GM12878 (cell line): ENCODE measurements around the gene CACNA1D. TPM values are rescaled to one million over a fixed set of nuclear protein-coding genes. Genes with fewer than 3 reads are reported as not detected.

ENCODE experiments used
- ATAC-seq: fragments of 200-7000 bp; cut with Tn5 transposase; 3 replicates; pipeline ENCODE4 v1.9.1; 2020; ENCODE audit warnings: mild to moderate bottlenecking, moderate library complexity
- BruUV-seq: library from RNA; stranded (reverse); fragments of 400-500 nt; replicated peaks from 2 replicates; lab custom pipeline; 2021; lab: Mats Ljungman, UMichigan
- CTCF ChIA-PET: fragments of 300-600 bp; sonication (Branson Sonifier 250); formaldehyde crosslinking; extraction: SDS; loops from one replicate; lab custom pipeline; 2021; ENCODE audit warnings: inconsistent platforms; lab: Yijun Ruan, JAX
- POLR2A ChIA-PET: fragments of 350-600 bp; formaldehyde crosslinking; extraction: SDS; loops from one replicate; lab custom pipeline; 2021; ENCODE audit warnings: inconsistent platforms; lab: Charles Lee
- RAD21 ChIA-PET: fragments of 300-600 bp; sonication (Branson Sonifier 250); formaldehyde crosslinking; loops from one replicate; lab custom pipeline; 2023; ENCODE audit warnings: antibody characterized with exemption; ENCODE audit not compliant: unreplicated experiment; lab: Charles Lee
- SMC1A ChIA-PET: fragments of 300-600 bp; sonication (Branson Sonifier 250); formaldehyde crosslinking; loops from one replicate; lab custom pipeline; 2023; ENCODE audit not compliant: unreplicated experiment, uncharacterized antibody; lab: Charles Lee
- DNase-seq: peaks from one replicate; pipeline ENCODE4 v3.0.0-alpha.2; 2011; ENCODE audit warnings: low read depth, low spot score
- FAIRE-seq: peaks from 3 replicates; lab custom pipeline; 2011; peaks lifted over from hg19 to GRCh38; lab: Jason Lieb, UNC
- H2AFZ ChIP-seq: 2 replicates; pipeline ENCODE4 v1.6.0; 2011; ENCODE audit warnings: low read depth, low read length, control low read depth; ENCODE audit not compliant: control insufficient read depth
- H3K27ac ChIP-seq: 2 replicates; pipeline ENCODE4 v1.5.1; 2011; ENCODE audit warnings: control low read depth; ENCODE audit not compliant: control insufficient read depth, insufficient read depth
- H3K27me3 ChIP-seq, 2 experiments: replicated peaks in 1 of 2; 2 replicates each; pipeline versions ENCODE4 v1.6.0 to v1.6.1; 2011; ENCODE audit warnings: low read length in 1 of 2; ENCODE audit not compliant: control insufficient read depth in 2 of 2, insufficient read depth in 2 of 2
- H3K36me3 ChIP-seq, 2 experiments: 2 replicates each; pipeline ENCODE4 v1.5.1; 2011; ENCODE audit warnings: low read length in 1 of 2; ENCODE audit not compliant: control insufficient read depth in 2 of 2, insufficient read depth in 2 of 2
- H3K4me1 ChIP-seq: 2 replicates; pipeline ENCODE4 v1.6.1; 2011; ENCODE audit warnings: mild to moderate bottlenecking, low read length, moderate library complexity, mixed read lengths; ENCODE audit not compliant: control insufficient read depth, insufficient read depth
- H3K4me2 ChIP-seq: 2 replicates; pipeline ENCODE4 v1.6.0; 2011; ENCODE audit warnings: control low read depth; ENCODE audit not compliant: control insufficient read depth, insufficient read depth
- H3K4me3 ChIP-seq: fragments of 200-600 bp; sonication (generic); 2 replicates; pipeline ENCODE4 v1.5.1; 2016
- H3K79me2 ChIP-seq: 2 replicates; pipeline ENCODE4 v1.6.0; 2011; ENCODE audit warnings: low read length; ENCODE audit not compliant: control insufficient read depth, insufficient read depth
- H3K9ac ChIP-seq: 2 replicates; pipeline ENCODE4 v1.8.0; 2011; ENCODE audit warnings: low read length, control low read depth, mixed read lengths; ENCODE audit not compliant: control insufficient read depth, insufficient read depth
- H3K9me3 ChIP-seq: replicated peaks from 3 replicates; pipeline ENCODE4 v1.5.1; 2011; ENCODE audit warnings: mild to moderate bottlenecking, low read length; ENCODE audit not compliant: control insufficient read depth, insufficient read depth
- H4K20me1 ChIP-seq: 2 replicates; pipeline ENCODE4 v1.6.0; 2011; ENCODE audit not compliant: control insufficient read depth, insufficient read depth
- HCFC1 ChIP-seq: fragments of 150-350 bp; IDR thresholded peaks from 2 replicates; pipeline ENCODE4 v1.6.1; 2014; ENCODE audit warnings: low read length
- whole genome bisulfite sequencing: methylation state at CpG from one replicate; pipeline ENCODE4 v1.1.6; 2016; ENCODE audit warnings: low lambda C conversion rate; ENCODE audit not compliant: insufficient replicate concordance, insufficient coverage; ENCODE audit errors: missing lambda C conversion rate; 5-methylcytosine and 5-hydroxymethylcytosine counted together
- in situ Hi-C: fragments of 300-500 bp; cut with MboI; formaldehyde crosslinking; loops from 9 replicates; pipeline ENCODE4 v1.14.3; 2018; ENCODE audit warnings: mixed read lengths
- intact Hi-C: fragments of 100-400 bp; cut with micrococcal nuclease; formaldehyde crosslinking; loops from one replicate; pipeline ENCODE4 v1.14.2; 2022; ENCODE audit not compliant: unreplicated experiment
- polyA plus RNA-seq, 11 experiments: library from polyadenylated mRNA; depleted of rRNA in 4 of 11; unstranded in 6 of 11; stranded (reverse) in 5 of 11; fragments of >200 nt; fragmentation: Nextera tagmentation in 4 of 11; fragmentation: Illumina TruSeq in 1 of 11; extraction: Ambion mirVana in 4 of 11; extraction: Trizol in 1 of 11; gene quantifications; 1 replicate in 1 of 11; 2 replicates in 10 of 11; pipeline versions ENCODE4 v1.2.1 to v1.2.3, GENCODE V29; 2011 to 2016; ENCODE audit warnings: inconsistent platforms in 2 of 11, missing spikeins in 2 of 11, low read depth in 1 of 11
- total RNA-seq, 4 experiments: library from RNA; depleted of rRNA in 3 of 4; stranded (reverse); fragments of >200 nt in 3 of 4; fragmentation: Illumina TruSeq in 1 of 4; extraction: Trizol in 1 of 4; gene quantifications; 2 replicates each; pipeline versions ENCODE4 v1.2.1 to v1.2.3, GENCODE V29; 2013 to 2021
- TF ChIP-seq, protein P1 (sequence below): fragments of 450-650 bp; IDR thresholded peaks from 2 replicates; pipeline ENCODE4 v1.6.1; 2017; ENCODE audit warnings: mild to moderate bottlenecking, moderate library complexity

The CACNA1D gene
- total and polyA plus RNA-seq, 10 of the 15 experiments (the other 5 are each of a cell fraction or from before 2014, with no cell fraction given): 0.21 to 24.4 (median 1.6) TPM

DNA sequence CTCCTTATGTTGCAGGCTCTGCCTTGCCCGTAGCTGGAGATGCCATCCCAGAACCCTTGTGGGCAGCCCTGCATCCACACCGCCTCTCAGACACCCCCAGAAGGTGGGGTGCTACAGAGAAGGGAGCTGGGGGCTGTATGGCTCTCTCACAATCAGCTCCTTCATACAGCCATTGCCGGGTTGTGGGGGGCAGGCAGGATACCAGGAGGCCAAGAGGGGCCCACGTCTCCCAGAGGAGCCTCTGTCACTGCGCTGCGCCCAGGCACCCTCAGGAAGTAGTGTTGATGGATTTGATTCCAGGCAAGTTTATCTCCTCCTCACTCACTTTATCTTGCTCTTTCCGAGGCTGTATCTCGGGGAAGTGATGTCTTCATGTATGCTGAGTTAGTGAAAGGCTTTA lies 180.2 kb downstream of the CACNA1D start:
- no peaks in the 10 kb centered on the region for H3K9me3 ChIP-seq
- H3K36me3 ChIP-seq: no peaks in the 10 kb centered on the region
- H3K4me2 ChIP-seq: no peak overlapping the region
- SMC1A ChIA-PET: interaction anchor here (1.5 kb wide), 1 partner anchor 34 kb away, joined by 4 read pairs; no protein-coding TSS in a partner anchor
- no peak overlapping the region for H3K9ac ChIP-seq
- H3K27me3 ChIP-seq: peaks cover 0 to 4% of the 10 kb centered on the region in 2 experiments; a peak in 2 of 4 replicates
- intact Hi-C loops (no loop called here), in situ Hi-C loops (no loop called here)
- POLR2A ChIA-PET: interaction anchor here (1.1 kb wide), 1 partner anchor 459 kb away, joined by 3 read pairs; no protein-coding TSS in a partner anchor
- no peak overlapping the region for H3K27ac ChIP-seq
- WGBS: 44% methylated on average over 8 of the region's 8 CpGs
- DNase-seq: no peak
- FAIRE-seq: no peak
- BruUV-seq: no TSS peak
- no peaks in the 10 kb centered on the region for H4K20me1 ChIP-seq
- no peak for ATAC-seq
- RAD21 ChIA-PET: interaction anchor here (0.9 kb wide), 1 partner anchor 38 kb away, joined by 3 read pairs; no protein-coding TSS in a partner anchor
- no peak for TF ChIP-seq HCFC1
- TF ChIP-seq, protein P1, sequence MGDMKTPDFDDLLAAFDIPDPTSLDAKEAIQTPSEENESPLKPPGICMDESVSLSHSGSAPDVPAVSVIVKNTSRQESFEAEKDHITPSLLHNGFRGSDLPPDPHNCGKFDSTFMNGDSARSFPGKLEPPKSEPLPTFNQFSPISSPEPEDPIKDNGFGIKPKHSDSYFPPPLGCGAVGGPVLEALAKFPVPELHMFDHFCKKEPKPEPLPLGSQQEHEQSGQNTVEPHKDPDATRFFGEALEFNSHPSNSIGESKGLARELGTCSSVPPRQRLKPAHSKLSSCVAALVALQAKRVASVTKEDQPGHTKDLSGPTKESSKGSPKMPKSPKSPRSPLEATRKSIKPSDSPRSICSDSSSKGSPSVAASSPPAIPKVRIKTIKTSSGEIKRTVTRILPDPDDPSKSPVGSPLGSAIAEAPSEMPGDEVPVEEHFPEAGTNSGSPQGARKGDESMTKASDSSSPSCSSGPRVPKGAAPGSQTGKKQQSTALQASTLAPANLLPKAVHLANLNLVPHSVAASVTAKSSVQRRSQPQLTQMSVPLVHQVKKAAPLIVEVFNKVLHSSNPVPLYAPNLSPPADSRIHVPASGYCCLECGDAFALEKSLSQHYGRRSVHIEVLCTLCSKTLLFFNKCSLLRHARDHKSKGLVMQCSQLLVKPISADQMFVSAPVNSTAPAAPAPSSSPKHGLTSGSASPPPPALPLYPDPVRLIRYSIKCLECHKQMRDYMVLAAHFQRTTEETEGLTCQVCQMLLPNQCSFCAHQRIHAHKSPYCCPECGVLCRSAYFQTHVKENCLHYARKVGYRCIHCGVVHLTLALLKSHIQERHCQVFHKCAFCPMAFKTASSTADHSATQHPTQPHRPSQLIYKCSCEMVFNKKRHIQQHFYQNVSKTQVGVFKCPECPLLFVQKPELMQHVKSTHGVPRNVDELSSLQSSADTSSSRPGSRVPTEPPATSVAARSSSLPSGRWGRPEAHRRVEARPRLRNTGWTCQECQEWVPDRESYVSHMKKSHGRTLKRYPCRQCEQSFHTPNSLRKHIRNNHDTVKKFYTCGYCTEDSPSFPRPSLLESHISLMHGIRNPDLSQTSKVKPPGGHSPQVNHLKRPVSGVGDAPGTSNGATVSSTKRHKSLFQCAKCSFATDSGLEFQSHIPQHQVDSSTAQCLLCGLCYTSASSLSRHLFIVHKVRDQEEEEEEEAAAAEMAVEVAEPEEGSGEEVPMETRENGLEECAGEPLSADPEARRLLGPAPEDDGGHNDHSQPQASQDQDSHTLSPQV: no peak
- CTCF ChIA-PET: interaction anchor here (0.9 kb wide), 1 partner anchor 300 kb away, joined by 3 read pairs; no protein-coding TSS in a partner anchor
- no peaks in the 10 kb centered on the region for H3K4me1 ChIP-seq
- no peaks in the 10 kb centered on the region for H3K79me2 ChIP-seq
- H3K4me3 ChIP-seq: no peak overlapping the region
- H2AFZ ChIP-seq: no peak overlapping the region
